Choroid plexus epithelial cell (primary cell): ENCODE data around the gene VWA5B1.

Experiments used
- DNase-seq: peaks from one replicate; pipeline ENCODE4 v3.0.0-alpha.2; 2010; ENCODE audit warnings: low read depth
- H3K4me3 ChIP-seq: 2 replicates; pipeline ENCODE4 v1.5.1; 2011; ENCODE audit warnings: low read depth, mild to moderate bottlenecking, control low read depth, low read length, moderate library complexity
- CTCF ChIP-seq: conservative IDR thresholded peaks from 2 replicates; pipeline ENCODE4 v1.5.1; 2011; ENCODE audit warnings: low read depth, mild to moderate bottlenecking, control low read depth, inconsistent platforms, low read length, moderate library complexity

VWA5B1 gene

DNA sequence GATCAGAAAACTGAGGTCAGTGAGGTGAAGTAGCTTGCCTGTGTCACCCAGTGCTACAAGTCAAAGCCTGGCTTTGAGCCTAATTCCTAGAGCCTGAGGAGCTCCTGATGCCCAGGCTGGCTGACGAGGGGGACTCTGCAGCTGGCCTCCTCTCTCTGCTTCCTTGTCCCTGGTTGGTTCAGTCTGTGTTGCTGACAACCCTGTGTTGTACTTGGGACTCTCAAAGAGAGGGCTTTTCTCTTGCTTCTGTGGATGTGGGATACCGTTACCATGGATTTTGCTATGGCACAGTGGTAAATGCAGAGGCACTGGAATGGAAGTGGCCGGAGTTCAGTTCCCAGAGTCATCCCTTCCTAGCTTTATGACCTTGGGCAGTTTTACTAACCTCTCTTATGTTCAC lies 8.0 kb downstream of the VWA5B1 start:
- no peak overlapping the region for H3K4me3 ChIP-seq
- TF ChIP-seq CTCF: no peak
- DNase-seq: no peak

DNA sequence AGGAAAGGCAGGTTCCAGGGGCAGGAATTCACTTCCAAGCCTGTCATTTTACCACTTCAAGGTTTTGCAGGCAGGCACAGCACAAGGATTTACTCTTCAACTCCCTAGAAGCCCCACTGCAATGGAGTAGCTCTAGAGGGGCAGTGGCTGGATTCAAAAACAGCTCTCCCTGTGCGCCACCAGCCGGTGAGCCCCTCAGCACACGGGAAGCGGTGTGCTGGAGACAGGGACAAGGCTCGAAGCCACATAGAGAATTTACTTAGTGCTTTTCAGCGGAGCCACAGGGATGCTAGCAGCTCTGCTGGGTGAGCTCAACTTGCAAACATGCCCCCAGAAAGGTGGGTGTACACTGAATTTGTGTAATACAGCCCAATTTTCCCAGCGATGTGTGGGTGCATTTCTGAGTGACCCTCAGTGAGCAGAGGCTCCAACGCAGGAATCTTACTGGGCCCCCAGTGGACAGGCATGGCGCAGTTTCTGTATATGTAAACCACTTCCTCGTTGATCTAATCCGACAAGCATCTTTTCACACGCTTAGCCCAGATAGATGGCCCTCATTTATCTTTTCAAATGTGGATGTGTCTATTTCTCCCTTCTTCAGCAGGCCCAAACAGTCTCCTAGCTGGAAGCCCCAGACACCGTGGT lies 10.9 kb downstream of the VWA5B1 start:
- no peak for DNase-seq
- TF ChIP-seq CTCF: no peak
- no peak overlapping the region for H3K4me3 ChIP-seq

DNA sequence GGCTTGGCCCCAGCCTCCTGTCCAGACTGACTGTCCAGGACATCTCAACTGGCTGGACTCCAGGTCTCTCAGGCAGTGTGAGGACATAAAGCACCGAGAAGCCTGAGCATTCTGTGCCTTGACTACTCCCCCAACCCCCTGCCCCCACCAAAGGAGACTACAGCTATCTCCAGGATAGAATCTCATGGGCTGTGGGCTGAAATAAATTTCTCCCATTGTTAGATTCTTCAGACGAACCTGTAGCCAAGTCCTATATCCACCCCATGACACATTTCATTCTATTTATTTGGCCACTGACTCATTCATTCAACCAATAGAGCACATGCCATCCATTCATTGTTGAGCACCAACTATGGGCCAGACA lies 11.4 kb downstream of the VWA5B1 start:
- TF ChIP-seq CTCF: no peak
- H3K4me3 ChIP-seq: no peak overlapping the region
- no peak for DNase-seq

- no peak for DNase-seq
- no peak overlapping the region for H3K4me3 ChIP-seq
- no peak for TF ChIP-seq CTCF
These were observed 16.4 kb downstream of the VWA5B1 start for GRCh38 chr1:20307026-20307425.

DNA sequence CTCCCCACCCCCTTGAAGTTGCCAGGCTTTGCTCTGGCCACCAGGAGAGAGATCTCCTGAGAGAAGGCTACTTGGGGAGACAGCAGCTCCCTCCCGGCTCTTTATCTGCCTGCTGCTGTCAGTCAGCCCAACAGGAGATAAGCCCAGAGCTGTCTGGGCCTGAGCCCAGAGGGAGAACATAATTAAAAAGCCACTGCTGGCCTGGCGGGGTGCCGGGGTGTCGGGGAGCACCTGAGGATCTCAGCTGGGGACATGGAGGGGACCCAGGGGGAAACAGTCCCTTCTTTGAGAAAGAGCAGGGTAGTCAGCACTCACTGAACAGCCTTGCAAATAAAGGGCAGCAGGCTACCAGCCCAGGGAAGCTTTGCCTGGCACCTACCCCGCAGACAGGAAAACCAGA lies 17.9 kb downstream of the VWA5B1 start:
- TF ChIP-seq CTCF: no peak
- H3K4me3 ChIP-seq: no peak overlapping the region
- no peak for DNase-seq

DNA sequence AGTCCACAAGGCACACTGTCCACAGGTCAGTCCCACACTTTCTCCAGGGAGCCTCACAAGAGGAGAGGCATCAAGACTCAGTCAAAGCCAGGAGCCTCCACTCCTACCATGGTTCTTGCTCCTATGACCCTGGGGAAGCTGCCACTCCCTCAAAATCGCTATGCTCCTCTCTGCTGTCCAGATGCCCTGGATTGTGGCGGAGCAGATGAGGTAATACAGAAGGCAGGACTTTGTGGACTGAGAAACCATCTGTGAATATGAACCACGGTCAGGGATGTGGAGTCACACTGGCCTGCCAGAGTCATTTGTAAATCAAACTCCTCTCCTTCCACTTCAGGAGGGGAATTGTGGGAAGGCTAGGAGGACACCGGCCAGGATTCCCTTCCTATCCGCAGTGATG lies 20.6 kb downstream of the VWA5B1 start:
- DNase-seq: no peak
- no peak for TF ChIP-seq CTCF
- no peak overlapping the region for H3K4me3 ChIP-seq

DNA sequence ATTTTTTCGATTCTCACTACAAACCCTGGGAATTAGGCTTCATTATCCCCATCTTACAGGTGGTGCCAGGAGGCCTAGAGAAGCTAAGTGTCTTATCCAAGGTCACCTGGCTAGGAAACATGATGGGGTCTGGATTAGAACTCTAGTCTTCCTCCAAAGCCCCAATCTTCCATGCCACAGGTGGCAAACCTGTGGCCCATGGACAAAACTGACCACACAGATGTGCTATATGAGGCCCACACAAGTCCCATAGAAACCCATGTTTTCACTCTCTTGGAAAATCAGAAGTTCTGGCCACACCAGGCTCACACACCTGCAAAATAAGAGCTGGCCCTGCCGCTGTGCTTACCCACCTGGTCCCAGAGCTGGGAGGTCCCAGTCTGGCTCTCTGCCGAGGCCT lies 21.6 kb downstream of the VWA5B1 start:
- TF ChIP-seq CTCF: no peak
- H3K4me3 ChIP-seq: no peak overlapping the region
- DNase-seq: no peak
